GM12878 (cell line): ENCODE results near the gene GRIK4. TPM values are rescaled to one million over a fixed set of nuclear protein-coding genes. Genes with fewer than 3 reads are reported as not detected.

Source experiments
- ATAC-seq: fragments of 200-7000 bp; cut with Tn5 transposase; 3 replicates; pipeline ENCODE4 v1.9.1; 2020; ENCODE audit warnings: mild to moderate bottlenecking, moderate library complexity
- BruUV-seq: library from RNA; stranded (reverse); fragments of 400-500 nt; replicated peaks from 2 replicates; lab custom pipeline; 2021; lab: Mats Ljungman, UMichigan
- CTCF ChIA-PET: fragments of 300-600 bp; sonication (Branson Sonifier 250); formaldehyde crosslinking; extraction: SDS; loops from one replicate; lab custom pipeline; 2021; ENCODE audit warnings: inconsistent platforms; lab: Yijun Ruan, JAX
- POLR2A ChIA-PET: fragments of 350-600 bp; formaldehyde crosslinking; extraction: SDS; loops from one replicate; lab custom pipeline; 2021; ENCODE audit warnings: inconsistent platforms; lab: Charles Lee
- RAD21 ChIA-PET: fragments of 300-600 bp; sonication (Branson Sonifier 250); formaldehyde crosslinking; loops from one replicate; lab custom pipeline; 2023; ENCODE audit warnings: antibody characterized with exemption; ENCODE audit not compliant: unreplicated experiment; lab: Charles Lee
- SMC1A ChIA-PET: fragments of 300-600 bp; sonication (Branson Sonifier 250); formaldehyde crosslinking; loops from one replicate; lab custom pipeline; 2023; ENCODE audit not compliant: unreplicated experiment, uncharacterized antibody; lab: Charles Lee
- DNase-seq: peaks from one replicate; pipeline ENCODE4 v3.0.0-alpha.2; 2011; ENCODE audit warnings: low read depth, low spot score
- FAIRE-seq: peaks from 3 replicates; lab custom pipeline; 2011; peaks lifted over from hg19 to GRCh38; lab: Jason Lieb, UNC
- H2AFZ ChIP-seq: 2 replicates; pipeline ENCODE4 v1.6.0; 2011; ENCODE audit warnings: low read depth, low read length, control low read depth; ENCODE audit not compliant: control insufficient read depth
- H3K27ac ChIP-seq: 2 replicates; pipeline ENCODE4 v1.5.1; 2011; ENCODE audit warnings: control low read depth; ENCODE audit not compliant: control insufficient read depth, insufficient read depth
- H3K27me3 ChIP-seq, 2 experiments: replicated peaks in 1 of 2; 2 replicates each; pipeline versions ENCODE4 v1.6.0 to v1.6.1; 2011; ENCODE audit warnings: low read length in 1 of 2; ENCODE audit not compliant: control insufficient read depth in 2 of 2, insufficient read depth in 2 of 2
- H3K36me3 ChIP-seq, 2 experiments: 2 replicates each; pipeline ENCODE4 v1.5.1; 2011; ENCODE audit warnings: low read length in 1 of 2; ENCODE audit not compliant: control insufficient read depth in 2 of 2, insufficient read depth in 2 of 2
- H3K4me1 ChIP-seq: 2 replicates; pipeline ENCODE4 v1.6.1; 2011; ENCODE audit warnings: mild to moderate bottlenecking, low read length, moderate library complexity, mixed read lengths; ENCODE audit not compliant: control insufficient read depth, insufficient read depth
- H3K4me2 ChIP-seq: 2 replicates; pipeline ENCODE4 v1.6.0; 2011; ENCODE audit warnings: control low read depth; ENCODE audit not compliant: control insufficient read depth, insufficient read depth
- H3K4me3 ChIP-seq: fragments of 200-600 bp; sonication (generic); 2 replicates; pipeline ENCODE4 v1.5.1; 2016
- H3K79me2 ChIP-seq: 2 replicates; pipeline ENCODE4 v1.6.0; 2011; ENCODE audit warnings: low read length; ENCODE audit not compliant: control insufficient read depth, insufficient read depth
- H3K9ac ChIP-seq: 2 replicates; pipeline ENCODE4 v1.8.0; 2011; ENCODE audit warnings: low read length, control low read depth, mixed read lengths; ENCODE audit not compliant: control insufficient read depth, insufficient read depth
- H3K9me3 ChIP-seq: replicated peaks from 3 replicates; pipeline ENCODE4 v1.5.1; 2011; ENCODE audit warnings: mild to moderate bottlenecking, low read length; ENCODE audit not compliant: control insufficient read depth, insufficient read depth
- H4K20me1 ChIP-seq: 2 replicates; pipeline ENCODE4 v1.6.0; 2011; ENCODE audit not compliant: control insufficient read depth, insufficient read depth
- CBX3 ChIP-seq: fragments of 200-600 bp; sonication (generic); IDR thresholded peaks from 2 replicates; pipeline ENCODE4 v1.6.1; 2016; ENCODE audit warnings: low read depth, borderline replicate concordance
- HDGF ChIP-seq: fragments of 450-650 bp; IDR thresholded peaks from 2 replicates; pipeline ENCODE4 v1.6.1; 2016; ENCODE audit warnings: antibody characterized with exemption
- MEF2A ChIP-seq: IDR thresholded peaks from 2 replicates; pipeline ENCODE4 v1.6.1; 2011; ENCODE audit warnings: low read depth, mild to moderate bottlenecking, low read length, moderate library complexity; ENCODE audit not compliant: insufficient read depth
- MYC ChIP-seq: IDR thresholded peaks from 2 replicates; pipeline ENCODE4 v1.6.1; 2011; ENCODE audit warnings: mild to moderate bottlenecking, low read length, moderate library complexity, inconsistent platforms; ENCODE audit not compliant: insufficient read depth, insufficient replicate concordance, insufficient read length, severe bottlenecking
- NR2F1 ChIP-seq: fragments of 450-650 bp; conservative IDR thresholded peaks from 2 replicates; pipeline ENCODE4 v1.6.1; 2017; ENCODE audit warnings: mild to moderate bottlenecking
- TARDBP ChIP-seq: IDR thresholded peaks from 2 replicates; pipeline ENCODE4 v1.6.1; 2016; ENCODE audit warnings: borderline replicate concordance
- TCF12 ChIP-seq: IDR thresholded peaks from 2 replicates; pipeline ENCODE4 v1.6.1; 2011; ENCODE audit warnings: low read depth, mild to moderate bottlenecking, low read length
- YY1 ChIP-seq: IDR thresholded peaks from 2 replicates; pipeline ENCODE4 v1.6.1; 2011; ENCODE audit warnings: low read depth, mild to moderate bottlenecking, low read length
- WGBS: methylation state at CpG from one replicate; pipeline ENCODE4 v1.1.6; 2016; ENCODE audit warnings: low lambda C conversion rate; ENCODE audit not compliant: insufficient replicate concordance, insufficient coverage; ENCODE audit errors: missing lambda C conversion rate; 5-methylcytosine and 5-hydroxymethylcytosine counted together
- in situ Hi-C: fragments of 300-500 bp; cut with MboI; formaldehyde crosslinking; loops from 9 replicates; pipeline ENCODE4 v1.14.3; 2018; ENCODE audit warnings: mixed read lengths
- intact Hi-C: fragments of 100-400 bp; cut with micrococcal nuclease; formaldehyde crosslinking; loops from one replicate; pipeline ENCODE4 v1.14.2; 2022; ENCODE audit not compliant: unreplicated experiment
- polyA plus RNA-seq, 11 experiments: library from polyadenylated mRNA; depleted of rRNA in 4 of 11; unstranded in 6 of 11; stranded (reverse) in 5 of 11; fragments of >200 nt; fragmentation: Nextera tagmentation in 4 of 11; fragmentation: Illumina TruSeq in 1 of 11; extraction: Ambion mirVana in 4 of 11; extraction: Trizol in 1 of 11; gene quantifications; 1 replicate in 1 of 11; 2 replicates in 10 of 11; pipeline versions ENCODE4 v1.2.1 to v1.2.3, GENCODE V29; 2011 to 2016; ENCODE audit warnings: inconsistent platforms in 2 of 11, missing spikeins in 2 of 11, low read depth in 1 of 11
- total RNA-seq, 4 experiments: library from RNA; depleted of rRNA in 3 of 4; stranded (reverse); fragments of >200 nt in 3 of 4; fragmentation: Illumina TruSeq in 1 of 4; extraction: Trizol in 1 of 4; gene quantifications; 2 replicates each; pipeline versions ENCODE4 v1.2.1 to v1.2.3, GENCODE V29; 2013 to 2021
- TF ChIP-seq, protein P1 (sequence below): fragments of 450-650 bp; IDR thresholded peaks from 2 replicates; pipeline ENCODE4 v1.6.1; 2017; ENCODE audit warnings: borderline replicate concordance

The GRIK4 gene
- total and polyA plus RNA-seq, 10 of the 15 experiments (the other 5 are each of a cell fraction or from before 2014, with no cell fraction given): 0.33 to 3.6 (median 0.72) TPM

DNA sequence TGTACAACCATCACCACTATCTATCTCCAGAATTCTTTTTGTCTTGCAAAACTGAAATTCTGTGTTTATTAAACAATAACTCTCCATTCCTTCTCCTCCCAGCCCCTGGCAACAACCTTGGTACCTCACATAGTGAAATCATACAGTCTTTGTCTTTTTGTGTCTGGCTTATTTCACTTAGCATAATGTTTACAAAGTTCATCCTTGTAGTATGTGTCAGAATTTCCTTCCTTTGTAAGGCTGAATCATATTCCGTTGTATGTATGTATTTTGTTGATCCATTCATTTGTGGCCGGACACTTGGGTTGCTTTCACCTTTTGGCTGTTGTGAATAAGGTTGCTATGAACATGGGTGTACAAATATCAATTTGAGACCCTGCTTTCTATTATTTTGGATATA is 268.7 kb downstream of the GRIK4 start:
- ATAC-seq: no peak
- H3K27ac ChIP-seq: no peak overlapping the region
- RAD21 ChIA-PET: no interaction called here
- intact Hi-C loops (no loop called here), in situ Hi-C loops (no loop called here)
- H3K27me3 ChIP-seq: no peaks in the 10 kb centered on the region; a peak in 1 of 4 replicates
- no peaks in the 10 kb centered on the region; a peak in 1 of 4 replicates for H3K36me3 ChIP-seq
- SMC1A ChIA-PET: no interaction called here
- CTCF ChIA-PET: no interaction called here
- H4K20me1 ChIP-seq: no peaks in the 10 kb centered on the region; the same call in 1 of the 2 replicates
- WGBS: 63% methylated on average over 2 of the region's 2 CpGs
- peaks cover 3% of the 10 kb centered on the region; the same call in 1 of the 3 replicates for H3K9me3 ChIP-seq
- FAIRE-seq: no peak
- H3K9ac ChIP-seq: no peak overlapping the region
- H2AFZ ChIP-seq: no peak overlapping the region
- POLR2A ChIA-PET: no interaction called here
- TF ChIP-seq HDGF (no peak), MYC (no peak), CBX3 (no peak), NR2F1 (no peak), TCF12 (no peak), MEF2A (no peak), TARDBP (no peak), YY1 (no peak)
- TF ChIP-seq, protein P1, sequence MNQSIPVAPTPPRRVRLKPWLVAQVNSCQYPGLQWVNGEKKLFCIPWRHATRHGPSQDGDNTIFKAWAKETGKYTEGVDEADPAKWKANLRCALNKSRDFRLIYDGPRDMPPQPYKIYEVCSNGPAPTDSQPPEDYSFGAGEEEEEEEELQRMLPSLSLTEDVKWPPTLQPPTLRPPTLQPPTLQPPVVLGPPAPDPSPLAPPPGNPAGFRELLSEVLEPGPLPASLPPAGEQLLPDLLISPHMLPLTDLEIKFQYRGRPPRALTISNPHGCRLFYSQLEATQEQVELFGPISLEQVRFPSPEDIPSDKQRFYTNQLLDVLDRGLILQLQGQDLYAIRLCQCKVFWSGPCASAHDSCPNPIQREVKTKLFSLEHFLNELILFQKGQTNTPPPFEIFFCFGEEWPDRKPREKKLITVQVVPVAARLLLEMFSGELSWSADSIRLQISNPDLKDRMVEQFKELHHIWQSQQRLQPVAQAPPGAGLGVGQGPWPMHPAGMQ: no peak
- no peak overlapping the region for H3K4me2 ChIP-seq
- no peaks in the 10 kb centered on the region for H3K79me2 ChIP-seq
- DNase-seq: no peak
- no TSS peak for BruUV-seq
- no peaks in the 10 kb centered on the region for H3K4me1 ChIP-seq
- no peak overlapping the region for H3K4me3 ChIP-seq
